A549 (cell line): ENCODE results near the gene BEAN1. TPM values are rescaled to one million over a fixed set of nuclear protein-coding genes. Genes with fewer than 3 reads are reported as not detected.

Experiments
- ATAC-seq, 2 experiments: fragments of 200-7000 bp in 1 of 2; fragments of >200 bp in 1 of 2; cut with Nextera tagmentation in 1 of 2; cut with Tn5 transposase in 1 of 2; 3 replicates each; pipeline versions ENCODE4 v1.8.0 to v1.9.1; 2018 to 2020; ENCODE audit warnings: mild to moderate bottlenecking in 1 of 2, moderate library complexity in 1 of 2
- CTCF ChIA-PET: fragments of 300-600 bp; sonication (Branson Sonifier 250); formaldehyde crosslinking; extraction: SDS; loops from one replicate; lab custom pipeline; 2021; ENCODE audit warnings: antibody characterized with exemption, inconsistent platforms; lab: Yijun Ruan, JAX
- POLR2A ChIA-PET: fragments of 350-600 bp; formaldehyde crosslinking; extraction: SDS; loops from one replicate; lab custom pipeline; 2021; ENCODE audit warnings: antibody characterized with exemption, inconsistent platforms; lab: Yijun Ruan, JAX
- DNase-seq, 2 experiments: peaks; one replicate each; pipeline versions ENCODE4 v3.0.0 to v3.0.0-alpha.2; 2011 to 2016; ENCODE audit warnings: low read depth in 1 of 2, low spot score in 1 of 2
- FAIRE-seq: peaks from 2 replicates; lab custom pipeline; 2011; peaks lifted over from hg19 to GRCh38; lab: Jason Lieb, UNC
- H3K27ac ChIP-seq, 2 experiments: fragments of >200 bp; sonication (Bioruptor Twin); formaldehyde crosslinking; 3 replicates each; pipeline ENCODE4 v1.5.1; 2016 to 2017
- H3K4me1 ChIP-seq: fragments of >200 bp; sonication (Bioruptor Twin); formaldehyde crosslinking; 3 replicates; pipeline ENCODE4 v1.6.1; 2016
- H3K4me2 ChIP-seq: fragments of >200 bp; sonication (Bioruptor Twin); formaldehyde crosslinking; 3 replicates; pipeline ENCODE4 v1.6.1; 2016
- H3K4me3 ChIP-seq: fragments of >200 bp; sonication (Bioruptor Twin); formaldehyde crosslinking; 3 replicates; pipeline ENCODE4 v1.5.1; 2016
- H3K9me3 ChIP-seq: fragments of >200 bp; sonication (Bioruptor Twin); formaldehyde crosslinking; 3 replicates; pipeline ENCODE4 v1.6.1; 2016
- ATOH8 ChIP-seq: fragments of 250-450 bp; sonication (Bioruptor Pico); IDR thresholded peaks from 2 replicates; pipeline ENCODE4 v1.5.0; 2020; ENCODE audit warnings: low read depth, mild to moderate bottlenecking, moderate library complexity
- CBX2 ChIP-seq: fragments of 200-600 bp; sonication (generic); IDR thresholded peaks from 2 replicates; pipeline ENCODE4 v1.6.1; 2016; ENCODE audit warnings: low read depth, mild to moderate bottlenecking, borderline replicate concordance
- CBX8 ChIP-seq: fragments of 200-600 bp; sonication (generic); IDR thresholded peaks from 2 replicates; pipeline ENCODE4 v1.6.1; 2016
- EHF ChIP-seq: fragments of 250-450 bp; sonication (Bioruptor Pico); IDR thresholded peaks from 2 replicates; pipeline ENCODE4 v1.5.0; 2020; ENCODE audit warnings: mild to moderate bottlenecking
- ELK1 ChIP-seq: fragments of 150-350 bp; IDR thresholded peaks from 2 replicates; pipeline ENCODE4 v1.6.1; 2014; ENCODE audit warnings: low read depth, mild to moderate bottlenecking, low read length
- FOSB ChIP-seq: fragments of 250-450 bp; sonication (Bioruptor Pico); IDR thresholded peaks from 2 replicates; pipeline ENCODE4 v1.5.0; 2020; ENCODE audit warnings: mild to moderate bottlenecking, moderate library complexity
- FOXS1 ChIP-seq: fragments of 250-450 bp; sonication (Bioruptor Pico); IDR thresholded peaks from 2 replicates; pipeline ENCODE4 v1.5.0; 2020; ENCODE audit warnings: mild to moderate bottlenecking, moderate library complexity
- HDAC2 ChIP-seq: fragments of 200-600 bp; sonication (generic); IDR thresholded peaks from 2 replicates; pipeline ENCODE4 v1.6.1; 2016
- HOXB5 ChIP-seq: fragments of 250-450 bp; sonication (Bioruptor Pico); IDR thresholded peaks from 2 replicates; pipeline ENCODE4 v1.5.0; 2020; ENCODE audit warnings: mild to moderate bottlenecking, moderate library complexity
- JUN ChIP-seq, 2 experiments: fragments of >200 bp; sonication (Bioruptor Twin); formaldehyde crosslinking; IDR thresholded peaks; 2 replicates in 1 of 2; 3 replicates in 1 of 2; pipeline ENCODE4 v1.6.1; 2016 to 2017
- JUNB ChIP-seq: fragments of >200 bp; sonication (Bioruptor Twin); formaldehyde crosslinking; IDR thresholded peaks from 2 replicates; pipeline ENCODE4 v1.6.1; 2016
- KDM5A ChIP-seq: fragments of 200-600 bp; sonication (generic); IDR thresholded peaks from 2 replicates; pipeline ENCODE4 v1.6.1; 2016; ENCODE audit warnings: antibody characterized with exemption, mild to moderate bottlenecking
- MAFK ChIP-seq: fragments of 450-650 bp; IDR thresholded peaks from 2 replicates; pipeline ENCODE4 v1.6.1; 2014; ENCODE audit not compliant: partially characterized antibody
- MAX ChIP-seq: IDR thresholded peaks from 2 replicates; pipeline ENCODE4 v1.6.1; 2012
- MYC ChIP-seq: IDR thresholded peaks from 2 replicates; pipeline ENCODE4 v1.6.1; 2012; ENCODE audit warnings: mild to moderate bottlenecking, inconsistent platforms, low read length, improper control_type of control experiment, borderline replicate concordance
- POLR2AphosphoS2 ChIP-seq: conservative IDR thresholded peaks from 2 replicates; pipeline ENCODE4 v1.6.1; 2012; ENCODE audit warnings: low read length, improper control_type of control experiment, inconsistent platforms
- RARB ChIP-seq: fragments of 250-450 bp; sonication (Bioruptor Pico); IDR thresholded peaks from 2 replicates; pipeline ENCODE4 v1.8.0; 2021; ENCODE audit warnings: mild to moderate bottlenecking, moderate library complexity
- RCOR1 ChIP-seq: fragments of 150-350 bp; IDR thresholded peaks from 2 replicates; pipeline ENCODE4 v1.6.1; 2014; ENCODE audit warnings: antibody characterized with exemption, low read length, low read depth
- RNF2 ChIP-seq: fragments of 200-600 bp; sonication (generic); IDR thresholded peaks from 2 replicates; pipeline ENCODE4 v1.6.1; 2016; ENCODE audit warnings: low read depth, mild to moderate bottlenecking, antibody characterized with exemption, moderate library complexity, borderline replicate concordance
- SMC3 ChIP-seq: fragments of >200 bp; sonication (Bioruptor Twin); formaldehyde crosslinking; IDR thresholded peaks from 3 replicates; pipeline ENCODE4 v1.6.1; 2018; ENCODE audit warnings: inconsistent platforms
- TFCP2L1 ChIP-seq: fragments of 250-450 bp; sonication (Bioruptor Pico); IDR thresholded peaks from 2 replicates; pipeline ENCODE4 v1.5.0; 2021; ENCODE audit warnings: mild to moderate bottlenecking
- WGBS: methylation state at CpG from one replicate; pipeline ENCODE4 v1.1.6; 2017; ENCODE audit errors: missing lambda C conversion rate; 5-methylcytosine and 5-hydroxymethylcytosine counted together
- polyA plus RNA-seq, 4 experiments: library from polyadenylated mRNA; depleted of rRNA in 3 of 4; stranded (reverse); fragments of >200 nt; fragmentation: RNase III in 1 of 4; extraction: RNeasy Plus Mini Kit Qiagen cat#74134 plus additional on column Dnase treatment in 1 of 4; gene quantifications; 2 replicates in 3 of 4; 3 replicates in 1 of 4; pipeline ENCODE4 v1.2.3, GENCODE V29; 2011 to 2017

BEAN1 gene
- polyA plus RNA-seq, 2 of the 4 experiments (the other 2 are of a cell fraction): 0.98 to 1.7 TPM

DNA sequence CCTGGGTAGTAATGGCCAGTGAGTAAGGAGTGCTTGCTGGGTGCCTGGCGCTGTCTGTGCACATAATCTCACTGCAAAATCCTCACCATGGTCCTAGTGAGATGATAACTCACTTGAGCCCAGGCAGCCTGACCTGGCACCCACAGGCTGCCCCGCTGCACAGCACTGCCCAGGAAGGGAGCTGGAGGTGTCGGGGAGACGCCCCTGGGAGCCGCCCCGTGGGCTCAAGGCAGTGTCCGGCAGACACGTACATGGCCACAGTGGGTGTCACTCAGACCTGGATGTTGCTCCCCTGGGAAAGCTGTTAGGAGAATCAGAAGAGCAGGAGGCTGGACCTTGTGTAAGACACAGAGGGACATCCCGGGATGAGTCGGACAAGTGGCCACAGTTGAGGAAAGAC lies 44.2 kb downstream of the BEAN1 start:
- no peak for TF ChIP-seq RARB
- TF ChIP-seq RNF2: no peak
- no peak for TF ChIP-seq KDM5A
- no peak for TF ChIP-seq ATOH8 (CRISPR knock-in tag)
- no peak for TF ChIP-seq MYC
- no peak for TF ChIP-seq TFCP2L1 (CRISPR knock-in tag)
- TF ChIP-seq MAFK: no peak
- TF ChIP-seq FOXS1: no peak
- no peak for TF ChIP-seq CBX2
- no peak for TF ChIP-seq POLR2AphosphoS2
- TF ChIP-seq JUNB: no peak
- no peak for TF ChIP-seq ELK1
- no peak for TF ChIP-seq CBX8
- TF ChIP-seq RCOR1: no peak
- TF ChIP-seq SMC3: no peak
- no peak for TF ChIP-seq HOXB5 (CRISPR knock-in tag)
- no peak for TF ChIP-seq FOSB (CRISPR knock-in tag)
- no peak for TF ChIP-seq MAX
- TF ChIP-seq EHF (CRISPR knock-in tag): no peak
- ATAC-seq: peak; percentile 11 to 24; a peak in 2 of 6 replicates
- peaks cover 5% of the 10 kb centered on the region; the same call in 1 of the 3 replicates for H3K4me1 ChIP-seq
- H3K27ac ChIP-seq: no peak overlapping the region
- H3K4me3 ChIP-seq: no peak overlapping the region
- no peak for FAIRE-seq
- H3K9me3 ChIP-seq: no peaks in the 10 kb centered on the region
- no peak for DNase-seq
- WGBS: 91% methylated on average over 7 of the region's 10 CpGs
- ChIA-PET POLR2A (interaction anchor here (0.5 kb wide), 1 partner anchor 46 kb away, joined by 3 read pairs; no protein-coding TSS in a partner anchor), CTCF (interaction anchor here (0.6 to 3.0 kb wide), 6 partner anchors 10 to 116 kb away, joined by 3 to 11 read pairs (median 4); no protein-coding TSS in a partner anchor)
- no peak overlapping the region for H3K4me2 ChIP-seq

- H3K9me3 ChIP-seq: no peaks in the 10 kb centered on the region
- ChIA-PET CTCF (interaction anchor here (1.0 to 3.0 kb wide), 6 partner anchors 10 to 114 kb away, joined by 3 to 11 read pairs (median 4); partner anchors contain the start of gene CMTM2), POLR2A (interaction anchor here (0.5 kb wide), 1 partner anchor 47 kb away, joined by 3 read pairs; no protein-coding TSS in a partner anchor)
- ATAC-seq (peak; percentile 22 to 46; a peak in 5 of 6 replicates), DNase-seq (no peak), FAIRE-seq (no peak)
- 80% methylated on average over 9 of the region's 10 CpGs for WGBS
- no peak overlapping the region for H3K4me3 ChIP-seq
- no peak overlapping the region for H3K4me2 ChIP-seq
- no peak overlapping the region for H3K27ac ChIP-seq
- peaks cover 8% of the 10 kb centered on the region; the same call in 2 of the 3 replicates for H3K4me1 ChIP-seq
- TF ChIP-seq HDAC2 (no peak), JUN (IDR thresholded peaks at IDR 0.05) (no peak)
- TF ChIP-seq, all 56 proteins: peak for 0
Measured at GRCh38 chr16:66471716-66472393, 44.8 kb downstream of the BEAN1 start.

- CTCF ChIA-PET: interaction anchor here (0.9 to 15.7 kb wide), 9 partner anchors 9 to 116 kb away, joined by 3 to 185 read pairs (median 4); partner anchors contain the start of gene CMTM2
- 80% methylated on average over 14 of the region's 15 CpGs for WGBS
- no peaks in the 10 kb centered on the region for H3K9me3 ChIP-seq
- H3K4me3 ChIP-seq: no peak overlapping the region
- H3K4me1 ChIP-seq: peaks cover 8% of the 10 kb centered on the region; the same call in 2 of the 3 replicates
- no peak for FAIRE-seq
- no peak for DNase-seq
- H3K27ac ChIP-seq: no peak overlapping the region
- TF ChIP-seq HOXB5 (CRISPR knock-in tag): no peak
- POLR2A ChIA-PET: no interaction called here
- ATAC-seq: no peak
- no peak overlapping the region for H3K4me2 ChIP-seq
Measured at GRCh38 chr16:66473051-66473571, 46.0 kb downstream of the BEAN1 start.
